HG02852 (cell line): Measurements from ENCODE around the gene GIMAP1.

Source experiments
- ATAC-seq: cut with Tn5 transposase; IDR thresholded peaks from one replicate; pipeline ENCODE4 v1.9.1; 2021; ENCODE audit warnings: mild to moderate bottlenecking, moderate library complexity; ENCODE audit not compliant: unreplicated experiment

Gene GIMAP1

DNA sequence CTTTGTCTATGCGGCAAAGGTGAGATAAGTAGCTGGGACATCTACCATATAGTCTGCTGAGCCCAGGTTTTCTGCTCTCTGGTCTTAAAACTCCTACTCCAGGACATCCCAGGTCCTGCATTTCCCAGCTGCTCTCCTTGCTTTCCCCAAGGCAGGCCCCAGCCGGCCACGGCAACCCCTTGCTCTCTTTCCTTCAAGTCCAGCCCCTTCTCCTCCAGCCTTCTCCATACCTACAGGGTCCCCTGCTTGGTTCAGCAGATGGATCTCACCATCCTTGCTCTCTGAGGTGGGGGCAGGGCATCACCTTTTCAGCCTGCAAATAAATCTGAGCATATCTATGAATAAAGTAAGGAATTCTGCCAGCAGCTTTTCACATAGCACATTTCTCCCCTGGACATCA lies 29.5 kb downstream of the GIMAP1 start:
- ATAC-seq: no peak

- ATAC-seq: no peak
Measured at GRCh38 chr7:150746921-150747320, 30.5 kb downstream of the GIMAP1 start.

GRCh38 chr7:150748376-150748775 lies 32.0 kb downstream of the GIMAP1 start:
- ATAC-seq: no peak

- no peak for ATAC-seq
Measured at GRCh38 chr7:150751702-150752101, 35.3 kb downstream of the GIMAP1 start.

GRCh38 chr7:150753239-150753638 lies 36.8 kb downstream of the GIMAP1 start:
- no peak for ATAC-seq

DNA sequence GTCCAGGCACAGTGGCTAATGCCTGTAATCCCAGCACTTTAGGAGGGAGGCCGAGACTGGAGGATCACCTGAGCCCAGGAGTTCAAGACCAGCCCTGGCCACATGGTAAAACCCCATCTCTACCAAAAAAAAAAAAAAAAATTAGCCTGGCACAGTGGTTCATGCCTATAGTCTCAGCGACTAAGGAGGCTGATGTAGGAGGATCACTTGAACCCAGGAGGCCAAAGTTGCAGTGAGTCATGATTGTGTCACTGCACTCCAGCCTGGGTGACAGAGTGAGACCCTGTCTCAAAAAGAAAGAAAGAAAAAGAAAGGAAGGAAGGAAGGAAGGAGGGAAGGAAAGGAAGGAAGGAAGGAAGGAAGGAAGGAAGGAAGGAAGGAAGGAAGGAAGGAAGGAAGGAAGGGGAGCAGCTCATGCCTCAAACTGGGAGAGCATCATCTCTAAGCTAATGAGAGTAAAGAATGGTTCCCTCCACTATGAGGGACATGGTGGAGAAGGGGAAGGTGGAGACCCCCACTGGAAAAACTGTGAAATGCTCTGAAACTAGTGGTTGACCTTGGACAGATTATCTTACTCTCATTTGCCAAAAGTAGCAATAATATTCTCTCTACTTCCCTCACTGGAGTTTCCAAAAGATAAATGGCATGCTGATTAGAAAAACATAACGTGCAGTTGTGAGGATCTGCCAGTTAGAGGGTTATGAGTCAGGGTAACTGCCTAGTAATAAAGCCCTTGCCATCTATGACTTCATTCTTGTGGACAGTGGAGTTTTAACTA lies 37.6 kb downstream of the GIMAP1 start:
- ATAC-seq: no peak

DNA sequence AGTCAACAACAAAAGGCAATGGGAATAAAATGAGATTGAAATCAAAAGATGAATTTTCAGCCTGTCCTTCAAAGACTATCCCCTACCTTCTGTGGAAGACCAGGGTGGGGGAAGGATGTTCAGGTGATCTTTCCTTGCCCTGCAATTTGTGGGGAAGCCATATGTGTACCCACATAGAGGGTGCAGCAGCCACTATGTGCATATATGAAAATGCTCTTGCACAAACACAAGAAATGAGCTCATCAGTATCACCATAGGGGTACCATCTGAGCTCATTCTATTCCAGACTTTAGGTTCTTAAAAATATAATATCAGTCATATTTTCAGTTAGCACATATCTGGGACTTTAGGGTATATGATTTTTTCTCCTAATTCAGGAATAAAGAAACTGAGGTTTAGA lies 38.5 kb downstream of the GIMAP1 start:
- ATAC-seq: no peak

GRCh38 chr7:150755473-150756099 lies 39.2 kb downstream of the GIMAP1 start:
- peak; percentile 53 for ATAC-seq

GRCh38 chr7:150756166-150756565 lies 39.8 kb downstream of the GIMAP1 start:
- ATAC-seq: no peak

GRCh38 chr7:150756858-150757257 lies 40.4 kb downstream of the GIMAP1 start:
- ATAC-seq: no peak

GRCh38 chr7:150759479-150759878 lies 43.1 kb downstream of the GIMAP1 start:
- ATAC-seq: no peak

DNA sequence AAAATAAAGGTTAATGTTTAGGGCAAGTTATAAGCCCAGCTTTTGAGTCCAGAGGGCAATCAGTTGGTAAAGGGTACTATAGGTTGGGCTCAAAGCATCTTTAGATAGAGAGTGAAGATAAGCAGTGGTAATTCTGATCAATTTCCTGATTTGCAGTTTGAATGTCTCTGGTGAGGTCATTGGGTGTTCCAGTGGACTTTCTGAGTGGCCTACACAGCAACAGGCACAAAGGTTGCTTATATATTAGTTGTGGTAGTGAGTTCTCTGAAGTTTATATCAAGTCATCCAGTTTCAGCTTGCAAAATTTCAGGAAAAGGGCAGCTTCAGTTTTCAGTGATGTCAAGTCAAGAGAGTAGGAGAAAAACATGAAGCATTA lies 49.9 kb downstream of the GIMAP1 start:
- no peak for ATAC-seq

DNA sequence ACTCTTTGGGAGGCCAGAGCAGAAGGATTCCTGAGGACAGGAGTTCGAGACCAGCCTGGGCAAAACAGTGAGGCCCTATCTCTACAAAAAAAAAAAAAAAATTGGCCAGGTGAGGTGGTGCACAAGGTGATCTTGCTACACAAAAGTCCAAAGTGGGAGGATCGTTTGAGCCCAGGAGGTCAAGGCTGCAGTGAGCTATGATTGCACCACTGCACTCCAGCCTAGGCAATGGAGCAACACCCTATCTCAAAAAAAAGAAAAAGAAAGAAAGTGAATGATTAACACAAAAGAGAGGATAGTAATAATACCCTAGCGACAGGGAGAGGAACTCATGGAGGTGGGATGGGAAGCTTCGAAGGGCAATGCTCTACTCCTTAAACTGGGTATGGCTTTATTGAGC lies 53.4 kb downstream of the GIMAP1 start:
- no peak for ATAC-seq
